ENCODE measurements around the gene CCDC106. TPM values are rescaled to one million over a fixed set of nuclear protein-coding genes. Genes with fewer than 3 reads are reported as not detected.

The CCDC106 gene
- total and polyA plus RNA-seq, 12 donors = 14.8 to 63.8 (median 27.9) TPM

DNA sequence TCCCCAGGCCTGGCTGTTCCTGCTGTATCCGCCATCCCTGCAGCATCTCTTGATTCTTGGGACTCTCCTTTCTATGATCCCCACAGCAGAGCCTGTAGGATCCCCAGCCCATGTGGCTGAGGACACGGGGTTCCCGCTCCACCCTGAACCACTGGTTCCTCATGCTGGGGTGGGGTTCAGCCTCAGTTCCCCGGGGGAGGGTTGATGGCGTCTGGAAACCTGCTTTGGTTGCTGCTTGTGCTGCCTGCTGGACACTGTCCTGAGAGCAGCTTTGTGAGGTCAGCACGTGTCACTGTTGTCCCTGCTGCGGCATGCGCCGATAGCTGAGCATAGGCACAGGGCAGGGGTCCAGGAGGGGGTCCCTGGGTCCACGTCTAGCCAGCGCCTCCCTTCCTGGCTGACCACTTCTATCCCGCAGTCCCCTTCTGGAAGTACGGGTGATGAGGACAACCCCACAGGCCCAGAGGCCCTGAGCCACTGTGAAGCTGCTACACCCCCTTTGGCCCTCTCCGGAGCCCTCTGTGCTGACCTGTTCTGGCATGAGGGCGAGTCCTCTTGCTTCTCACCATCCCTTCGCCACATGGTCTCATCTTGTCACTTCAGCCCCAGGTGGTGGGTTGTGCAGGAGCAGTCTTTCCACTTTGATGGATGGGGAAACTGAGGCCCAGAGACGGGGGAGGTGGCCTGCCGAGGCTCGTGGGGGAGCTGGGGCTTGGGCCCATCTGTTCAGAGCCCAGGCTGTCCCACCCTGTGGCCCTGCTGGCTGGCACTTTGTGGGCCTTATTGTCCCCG lies 32.5 kb downstream of the CCDC106 start:
- DNase-seq = no peak
- intact Hi-C loops (cut with DNase I) = no loop called here
- Histone ChIP-seq H3K27ac (peak overlapping the region; percentile 38 to 88 (median 65)), H3K36me3 (replicated peaks in 1 of 2) (peaks cover 0 to 61% of the 10 kb centered on the region in 2 donors), H3K4me3 (no peak overlapping the region), H3K4me1 (replicated peaks in 1 of 2) (peaks cover 72 to 82% of the 10 kb centered on the region in 2 donors), H3K9me3 (replicated peaks in 1 of 3) (no peaks in the 10 kb centered on the region), H3K27me3 (no peaks in the 10 kb centered on the region)
- TF ChIP-seq, protein P1, sequence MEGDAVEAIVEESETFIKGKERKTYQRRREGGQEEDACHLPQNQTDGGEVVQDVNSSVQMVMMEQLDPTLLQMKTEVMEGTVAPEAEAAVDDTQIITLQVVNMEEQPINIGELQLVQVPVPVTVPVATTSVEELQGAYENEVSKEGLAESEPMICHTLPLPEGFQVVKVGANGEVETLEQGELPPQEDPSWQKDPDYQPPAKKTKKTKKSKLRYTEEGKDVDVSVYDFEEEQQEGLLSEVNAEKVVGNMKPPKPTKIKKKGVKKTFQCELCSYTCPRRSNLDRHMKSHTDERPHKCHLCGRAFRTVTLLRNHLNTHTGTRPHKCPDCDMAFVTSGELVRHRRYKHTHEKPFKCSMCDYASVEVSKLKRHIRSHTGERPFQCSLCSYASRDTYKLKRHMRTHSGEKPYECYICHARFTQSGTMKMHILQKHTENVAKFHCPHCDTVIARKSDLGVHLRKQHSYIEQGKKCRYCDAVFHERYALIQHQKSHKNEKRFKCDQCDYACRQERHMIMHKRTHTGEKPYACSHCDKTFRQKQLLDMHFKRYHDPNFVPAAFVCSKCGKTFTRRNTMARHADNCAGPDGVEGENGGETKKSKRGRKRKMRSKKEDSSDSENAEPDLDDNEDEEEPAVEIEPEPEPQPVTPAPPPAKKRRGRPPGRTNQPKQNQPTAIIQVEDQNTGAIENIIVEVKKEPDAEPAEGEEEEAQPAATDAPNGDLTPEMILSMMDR (IDR thresholded peaks at IDR 0.05) = no peak
- TF ChIP-seq POLR2A (IDR thresholded peaks at IDR 0.05) = no peak
- 70 to 100% (median 73%) methylated on average over 3 to 20 of the region's 20 CpGs for WGBS, 4 donors

DNA sequence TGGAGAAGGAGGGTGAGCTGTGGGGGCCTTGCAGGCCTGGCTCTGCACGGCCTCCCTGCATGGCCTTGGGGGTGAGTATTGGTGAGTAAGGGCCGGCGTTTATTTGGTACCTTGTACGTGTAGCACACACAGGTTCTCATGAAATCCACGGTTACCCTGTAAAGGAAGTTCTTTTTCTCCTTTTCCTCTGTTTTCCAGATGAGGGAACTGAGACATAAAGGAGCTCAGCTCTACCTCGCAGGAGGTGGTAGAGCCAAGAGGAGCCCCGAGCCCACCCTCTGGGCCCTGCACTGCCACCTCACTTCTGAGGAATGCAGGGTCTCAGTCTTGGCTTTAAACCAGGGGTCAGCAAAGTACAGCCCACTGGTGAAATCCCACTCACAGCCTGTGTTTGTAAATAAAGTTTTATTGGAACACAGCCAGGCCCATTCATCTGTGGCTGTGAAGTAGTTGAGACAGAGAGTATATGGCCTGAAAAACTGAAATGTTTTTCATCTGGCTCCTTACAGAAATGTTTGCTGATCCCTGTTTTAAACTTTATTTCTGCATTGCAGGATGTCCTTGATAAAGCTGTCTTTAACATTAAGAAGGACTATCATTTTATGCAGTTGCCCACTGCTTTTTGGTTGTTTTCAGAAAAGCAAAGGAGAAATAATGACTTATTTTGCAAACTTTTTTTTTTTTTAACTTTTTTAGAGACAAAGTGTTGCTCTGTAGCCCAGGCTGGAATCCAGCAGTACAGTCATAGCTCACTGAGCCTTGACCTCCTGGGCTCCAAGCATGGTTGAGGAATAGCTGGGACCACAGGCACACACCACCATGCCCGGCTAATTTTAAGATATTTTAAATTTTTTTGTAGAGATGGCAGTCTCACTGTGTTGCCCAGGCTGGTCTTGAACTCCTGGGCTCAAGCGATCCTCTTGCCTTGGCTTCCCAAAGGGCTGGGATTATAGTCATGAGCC lies 33.4 kb downstream of the CCDC106 start:
- no peak for TF ChIP-seq POLR2A (IDR thresholded peaks at IDR 0.05)
- TF ChIP-seq, protein P1 (IDR thresholded peaks at IDR 0.05) = no peak
- no peaks in the 10 kb centered on the region for H3K9me3 ChIP-seq (replicated peaks in 1 of 3)
- H3K4me1 ChIP-seq (replicated peaks in 1 of 2) = peaks cover 65 to 75% of the 10 kb centered on the region in 2 donors
- 36 to 55% (median 44%) methylated on average over 7 to 9 of the region's 9 CpGs for WGBS, 4 donors
- H3K4me3 ChIP-seq = no peak overlapping the region
- intact Hi-C loops (cut with DNase I) = no loop called here
- H3K27me3 ChIP-seq = no peaks in the 10 kb centered on the region
- H3K27ac ChIP-seq = peak overlapping the region; percentile 34 to 88 (median 65)
- H3K36me3 ChIP-seq (replicated peaks in 1 of 2) = peaks cover 0 to 69% of the 10 kb centered on the region in 2 donors
- peak in 6 of 7 donors; percentile 75 to 86 (median 82) for DNase-seq

DNA sequence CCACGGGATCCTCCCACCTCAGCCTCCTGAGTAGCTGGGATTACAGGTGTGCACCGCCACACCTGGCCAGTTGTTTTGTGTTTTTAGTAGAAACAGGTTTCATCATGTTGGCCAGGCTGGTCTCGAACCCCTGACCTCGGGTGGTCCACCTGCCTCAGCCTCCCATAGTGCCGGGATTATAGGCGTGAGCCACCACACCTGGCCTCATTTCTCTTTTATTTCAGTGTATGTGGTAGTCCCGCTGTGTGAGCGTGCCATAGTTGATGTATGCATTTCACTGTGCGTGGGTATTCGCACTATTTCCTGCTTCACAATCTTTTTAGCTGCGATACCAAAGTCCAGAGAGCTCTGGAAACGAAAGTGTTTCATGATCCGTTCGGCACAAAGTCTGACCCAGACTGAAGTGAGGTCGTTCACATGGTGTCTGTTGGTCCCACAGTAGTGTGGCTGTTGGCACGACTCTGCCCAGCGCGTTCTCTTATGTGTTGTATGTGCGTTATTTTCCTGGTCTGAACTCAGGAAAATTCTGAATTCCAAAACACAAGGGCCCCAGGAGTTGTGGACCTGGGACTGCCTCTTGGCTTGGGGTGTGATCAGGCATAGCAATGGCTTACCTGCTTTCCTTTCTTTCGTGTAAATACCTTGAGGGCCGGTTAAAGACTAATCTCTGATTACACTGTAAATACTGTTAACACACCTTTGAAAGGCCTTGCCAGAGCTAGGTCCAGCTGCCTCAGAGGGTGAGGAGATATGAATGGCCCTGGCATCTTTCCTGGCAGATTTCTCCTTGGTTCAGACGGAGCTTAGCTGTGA lies 35.6 kb downstream of the CCDC106 start:
- Histone ChIP-seq H3K27ac (peak overlapping the region in 3 of 5 donors; percentile 7 to 58 (median 21)), H3K4me3 (no peak overlapping the region), H3K27me3 (no peaks in the 10 kb centered on the region), H3K4me1 (replicated peaks in 1 of 2) (peaks cover 43 to 52% of the 10 kb centered on the region in 2 donors), H3K36me3 (replicated peaks in 1 of 2) (peaks cover 0 to 74% of the 10 kb centered on the region in 2 donors), H3K9me3 (replicated peaks in 1 of 3) (no peaks in the 10 kb centered on the region)
- intact Hi-C loops (cut with DNase I) = no loop called here
- DNase-seq = peak in 2 of 7 donors; percentile 48 to 57
- WGBS, 4 donors = 80 to 84% (median 82%) methylated on average over 21 to 22 of the region's 22 CpGs
- TF ChIP-seq, protein P1 (IDR thresholded peaks at IDR 0.05) = no peak

Data from adrenal gland (tissue), 12 donors.